DMS53 treated with DMSO at 0.1 percent for 48 hours (cell line): ENCODE results near the gene TTLL12.

Experiments used
- DNase-seq: peaks from one replicate; lab custom pipeline; 2025; ENCODE audit not compliant: unreplicated experiment; lab: John Stamatoyannopoulos, UW

TTLL12 gene

DNA sequence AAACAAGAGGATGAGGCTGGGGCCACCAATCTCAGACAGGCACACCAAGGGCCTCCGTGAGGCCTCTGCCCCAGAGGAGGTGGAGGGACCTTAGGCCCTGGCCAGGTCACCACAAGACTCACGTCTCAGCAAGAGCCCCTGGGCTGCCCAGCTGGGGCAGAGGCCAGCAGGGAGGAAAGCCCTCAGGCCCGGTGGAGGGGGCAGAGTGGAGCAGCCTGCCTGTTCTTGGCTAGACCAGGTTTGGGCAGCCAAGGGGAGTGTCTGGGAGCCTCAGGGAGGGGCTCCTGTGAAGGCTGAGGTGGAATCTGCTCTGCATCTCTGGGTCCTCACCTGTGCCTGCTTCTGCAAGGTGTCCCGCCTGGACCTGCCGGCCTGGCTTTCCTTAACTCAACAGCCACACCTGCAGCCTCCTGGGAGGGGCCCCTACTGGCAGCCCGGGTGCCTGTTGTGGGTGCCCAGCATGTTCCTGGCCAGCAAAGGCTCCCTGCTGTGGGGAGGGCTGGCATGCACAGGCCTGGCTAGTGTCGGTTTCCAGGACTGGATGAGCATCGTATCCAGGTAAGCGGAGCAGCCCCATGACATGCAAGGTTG lies 11.9 kb downstream of the TTLL12 start:
- DNase-seq = no peak

DNA sequence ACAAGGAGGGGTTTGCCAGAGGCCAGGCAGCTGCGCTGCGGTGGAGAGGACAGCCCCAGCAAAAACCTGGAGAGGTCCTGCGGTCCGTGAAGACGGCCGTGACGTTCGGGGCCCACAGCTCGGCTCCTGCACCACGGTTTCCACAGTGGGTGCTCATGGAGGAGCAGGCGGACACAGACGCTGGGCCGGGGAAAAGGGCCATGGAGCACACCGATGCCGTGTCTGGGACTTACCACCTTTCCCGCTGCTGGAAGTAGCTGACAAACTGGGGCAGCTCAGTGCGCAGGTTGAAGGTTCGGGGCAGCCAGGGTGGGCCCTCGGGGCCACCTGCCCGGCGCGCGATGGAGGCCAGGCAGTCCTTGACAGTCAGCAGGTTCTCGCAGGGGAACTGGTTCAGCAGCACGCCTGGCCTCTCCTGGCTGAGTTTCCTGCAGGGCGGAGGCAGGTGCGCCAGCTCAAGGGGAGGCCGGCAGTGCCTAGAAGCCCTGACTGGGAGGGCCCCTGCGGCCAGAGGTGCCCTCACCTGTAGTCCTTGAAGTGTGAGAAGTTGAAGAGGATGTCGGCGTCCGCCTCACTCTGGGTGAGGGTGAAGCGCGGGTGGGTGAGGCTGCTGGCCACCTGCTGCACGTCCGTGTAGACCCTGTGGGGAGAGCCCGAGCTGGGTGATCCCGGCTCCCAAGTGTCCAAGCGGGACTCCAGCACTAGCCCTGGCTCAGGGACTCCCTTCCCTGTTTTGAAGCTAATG lies 12.8 kb downstream of the TTLL12 start:
- DNase-seq = no peak

DNA sequence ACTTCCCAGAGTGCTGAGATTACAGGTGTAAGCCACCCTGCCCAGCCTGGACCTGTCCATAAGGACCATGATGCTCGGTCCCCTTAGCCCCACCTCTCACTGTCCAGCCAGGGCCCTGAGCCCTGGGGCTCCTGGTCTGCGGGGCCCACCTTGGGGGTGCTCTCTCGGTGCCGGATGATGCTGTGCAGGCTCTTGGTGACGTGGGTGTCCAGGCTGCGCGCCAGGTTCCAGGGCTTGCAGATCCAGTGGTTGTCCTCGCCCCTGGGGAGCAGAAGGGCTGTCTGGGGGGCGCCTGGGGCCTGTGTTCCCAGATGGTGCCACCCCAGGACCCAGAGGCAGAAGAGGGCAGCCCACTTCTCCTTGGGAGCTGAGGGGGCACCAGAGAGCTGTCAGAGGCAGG lies 13.4 kb downstream of the TTLL12 start:
- DNase-seq = no peak

DNA sequence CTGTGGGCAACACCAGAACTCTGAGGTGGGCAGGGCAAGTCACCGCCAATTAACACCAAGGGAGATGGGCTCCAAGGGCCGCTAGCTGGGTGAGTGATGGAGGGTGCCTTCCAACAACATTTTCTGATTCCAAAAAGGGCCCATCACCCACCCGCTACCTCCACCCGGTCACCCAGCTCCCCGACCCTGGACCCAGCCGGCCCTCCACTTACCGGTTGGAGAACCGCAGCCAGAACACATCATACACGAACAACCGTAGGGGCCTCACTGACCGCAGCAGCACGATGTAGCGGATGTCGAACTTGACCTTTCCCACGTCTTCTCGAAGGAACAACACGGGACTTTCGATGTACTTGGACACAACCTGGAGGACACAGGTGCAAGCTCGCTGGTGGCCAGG lies 14.7 kb downstream of the TTLL12 start:
- DNase-seq = no peak

DNA sequence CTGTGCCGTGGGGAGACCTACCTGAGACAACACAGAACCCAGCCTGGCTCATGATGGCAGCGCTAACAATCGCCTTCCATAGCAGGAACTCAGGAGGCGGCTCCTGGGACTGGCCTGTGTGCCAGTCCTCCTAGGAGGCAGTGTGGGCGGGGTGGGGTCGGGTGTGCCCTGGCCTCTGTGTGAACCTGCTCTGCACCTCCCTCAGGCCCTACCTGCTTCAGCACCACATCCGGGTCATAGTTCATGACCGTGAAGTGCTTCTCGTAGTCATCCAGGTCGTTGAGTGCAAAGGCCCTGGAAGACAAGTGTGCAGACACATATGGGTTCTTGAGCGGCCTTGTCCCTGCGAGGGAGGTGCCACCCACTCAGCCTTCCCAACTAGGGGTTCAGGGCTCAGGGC lies 15.3 kb downstream of the TTLL12 start:
- no peak for DNase-seq

DNA sequence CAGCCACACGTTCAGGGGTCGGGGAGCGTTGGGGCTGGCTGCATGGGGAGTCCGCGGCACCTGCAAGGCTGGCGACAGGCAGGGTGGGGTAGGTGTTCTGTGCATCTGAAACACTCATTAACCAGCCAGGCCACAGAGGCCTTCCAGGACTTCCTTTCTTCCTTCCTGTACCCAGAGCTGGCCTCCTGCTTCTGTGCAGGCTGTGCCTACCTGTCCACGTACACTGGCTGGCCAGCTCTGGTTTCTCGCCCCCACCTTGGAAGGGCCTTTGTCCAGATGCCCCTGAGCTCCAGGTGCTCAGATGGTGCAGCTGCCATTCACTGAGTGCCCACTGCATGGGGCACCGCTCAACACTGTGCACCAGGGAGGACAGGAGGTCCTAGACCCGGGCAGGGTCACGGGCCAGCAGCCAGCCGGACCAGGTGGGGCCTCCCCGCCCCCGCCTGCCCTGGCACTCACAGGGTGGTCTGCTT lies 15.9 kb downstream of the TTLL12 start:
- no peak for DNase-seq

DNA sequence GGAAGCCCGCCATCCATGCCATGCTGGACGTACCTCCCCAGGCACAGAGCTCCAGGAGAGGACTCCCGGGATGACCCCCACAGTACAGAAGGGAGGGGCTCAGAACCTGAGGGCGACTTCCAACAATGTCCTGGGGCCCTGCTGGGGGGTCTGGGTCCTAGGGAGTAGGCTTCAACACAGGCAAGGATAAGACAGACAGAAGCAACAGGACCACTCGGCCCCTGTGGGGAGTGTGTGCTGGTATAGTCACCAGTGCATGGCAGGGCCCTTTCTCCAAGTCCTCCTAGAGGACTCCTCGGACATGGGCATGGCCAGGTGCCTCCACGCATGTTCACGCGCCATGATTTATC lies 16.8 kb downstream of the TTLL12 start:
- no peak for DNase-seq

DNA sequence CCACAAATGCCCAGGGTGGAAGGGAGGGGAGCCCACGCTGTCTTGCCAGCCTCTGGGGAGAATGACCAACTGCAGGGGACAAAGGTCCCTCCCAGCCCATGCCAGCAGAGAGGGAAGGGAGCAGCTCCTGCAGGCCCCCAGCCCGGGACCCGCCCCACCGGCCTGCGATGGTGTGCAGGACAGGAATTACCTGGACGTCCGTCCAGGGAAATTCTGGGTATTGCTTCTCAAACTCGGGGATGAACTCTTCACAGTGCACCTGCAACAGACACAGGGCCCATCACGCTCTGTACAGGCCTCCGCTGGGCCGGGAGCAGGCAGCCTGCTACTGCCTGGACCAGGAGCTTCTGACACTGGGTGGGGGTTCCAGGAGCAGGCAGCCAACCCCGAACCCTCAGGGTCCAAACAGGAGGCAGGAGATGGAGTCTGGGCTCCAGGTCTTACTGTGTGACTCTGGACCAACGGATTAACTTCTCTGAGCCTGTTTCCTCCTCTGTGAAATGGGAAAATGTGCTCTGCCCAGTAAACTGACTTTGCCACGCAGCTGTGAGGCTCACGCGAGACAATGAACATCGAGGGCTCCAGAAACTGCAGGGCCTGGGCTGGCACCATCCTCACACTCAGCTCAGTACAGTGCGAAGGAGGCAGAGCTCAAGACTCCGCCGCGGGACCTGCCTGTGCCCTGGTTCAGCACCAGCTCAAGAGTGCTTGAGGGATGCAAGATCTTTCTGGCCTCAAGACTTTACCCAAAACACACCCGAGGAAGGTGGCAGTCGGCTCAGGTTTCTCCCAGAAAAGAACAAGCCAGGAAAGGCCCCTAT lies 17.4 kb downstream of the TTLL12 start:
- no peak for DNase-seq

DNA sequence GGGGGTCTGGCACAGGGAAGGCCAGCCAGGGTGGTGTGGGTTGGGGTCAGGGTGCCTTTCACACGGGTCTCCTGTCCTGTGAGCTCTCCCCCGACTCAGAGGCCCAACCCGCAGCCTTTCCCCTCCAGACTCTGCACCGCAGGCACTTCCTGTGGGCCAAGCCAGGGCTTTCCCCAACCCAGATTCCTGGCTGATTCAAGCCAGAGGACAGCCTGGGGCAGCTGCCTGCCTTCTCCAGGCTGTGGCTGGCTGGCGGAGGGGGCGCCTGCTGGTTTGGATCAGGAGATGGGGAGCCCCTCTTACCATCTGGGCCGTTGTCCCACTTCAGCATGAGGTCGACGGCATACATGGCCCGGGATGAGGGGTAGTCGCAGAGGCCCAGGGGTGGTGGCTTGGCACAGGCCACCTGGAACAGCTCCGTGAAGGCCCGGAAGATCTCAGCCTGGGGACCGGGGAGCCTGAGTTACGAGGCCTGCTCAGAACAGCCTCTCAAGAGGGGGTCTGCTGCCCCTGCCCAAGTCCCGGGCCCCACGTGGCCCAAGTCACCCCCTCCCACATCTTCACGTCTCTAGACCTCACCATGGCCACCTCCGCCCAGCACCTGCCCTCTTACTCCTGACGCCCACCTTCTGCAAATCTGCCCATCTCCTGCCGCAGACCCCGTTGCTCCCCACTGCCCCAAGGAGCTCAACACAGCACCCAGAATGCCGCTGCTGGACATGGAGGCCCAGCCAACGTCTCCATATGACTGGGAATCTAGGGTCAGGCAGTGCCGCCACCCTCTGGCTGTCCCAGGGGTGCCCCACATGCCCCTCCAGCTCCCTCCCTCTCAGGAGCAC lies 18.2 kb downstream of the TTLL12 start:
- DNase-seq = no peak

DNA sequence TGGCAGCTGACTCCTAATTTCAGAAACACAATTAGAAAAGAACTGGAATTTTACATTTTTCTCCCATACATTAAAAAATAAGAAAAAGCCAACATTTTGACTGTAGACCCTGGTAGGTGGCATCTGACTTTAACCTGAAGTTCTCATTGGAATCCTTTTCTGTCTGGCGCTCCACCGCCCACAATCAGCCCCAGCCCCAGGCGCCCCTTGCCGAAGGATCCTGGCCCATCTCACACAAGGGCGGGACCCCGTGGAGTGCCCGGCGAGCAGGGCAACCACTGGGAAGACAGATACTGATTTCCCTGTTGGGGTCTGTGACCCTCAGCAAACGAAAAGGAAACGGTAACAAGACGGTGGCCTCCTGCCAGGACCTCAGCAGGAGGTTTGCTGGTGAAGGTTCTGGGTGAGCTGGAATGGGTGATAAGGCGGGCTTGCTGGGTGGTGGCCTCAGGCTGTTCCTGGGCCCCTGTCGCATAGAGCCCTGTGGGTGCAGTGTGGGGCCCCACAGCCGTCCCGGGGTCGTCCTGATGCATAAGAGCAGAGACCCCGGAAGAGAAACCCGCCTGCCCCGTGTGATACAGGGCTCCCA lies 19.8 kb downstream of the TTLL12 start:
- DNase-seq = no peak

DNA sequence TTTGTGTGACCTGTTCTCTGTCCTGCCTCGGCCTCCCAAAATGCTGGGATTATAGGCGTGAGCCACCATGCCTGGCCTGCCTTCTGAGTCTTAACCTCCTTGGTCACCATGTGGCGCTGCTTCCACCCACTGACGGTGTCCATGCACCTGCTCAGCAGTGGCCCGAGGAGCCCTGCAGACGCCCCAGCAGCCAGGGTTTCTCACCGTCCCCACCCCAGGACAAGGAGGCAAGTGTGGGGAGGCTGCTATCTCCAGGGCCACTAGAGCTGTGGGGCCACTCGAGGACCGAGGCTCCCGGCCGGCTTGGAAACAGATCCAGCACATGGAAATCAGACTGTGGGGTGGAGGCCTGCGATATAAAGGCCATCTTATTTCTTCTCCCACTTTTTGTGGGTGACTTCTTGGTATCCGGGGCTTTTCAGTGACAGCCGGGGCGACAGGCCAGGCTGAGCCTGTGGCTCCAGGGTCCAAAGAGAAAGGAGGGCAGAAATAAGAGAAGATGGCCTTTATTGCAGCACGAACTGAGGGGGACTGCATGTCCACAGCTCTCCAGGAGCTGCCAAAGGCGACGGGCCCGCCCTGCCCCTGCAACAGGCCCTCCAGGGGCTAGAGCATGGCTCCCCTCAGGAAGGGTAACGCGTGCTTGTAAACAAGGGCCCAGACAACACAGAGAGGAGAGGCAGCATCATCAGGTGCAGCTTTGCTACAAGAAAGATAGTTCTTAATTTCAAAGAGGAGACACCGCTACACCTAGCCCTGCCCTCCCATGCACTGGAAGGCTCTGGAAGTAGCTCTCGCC lies 20.6 kb downstream of the TTLL12 start:
- no peak for DNase-seq

DNA sequence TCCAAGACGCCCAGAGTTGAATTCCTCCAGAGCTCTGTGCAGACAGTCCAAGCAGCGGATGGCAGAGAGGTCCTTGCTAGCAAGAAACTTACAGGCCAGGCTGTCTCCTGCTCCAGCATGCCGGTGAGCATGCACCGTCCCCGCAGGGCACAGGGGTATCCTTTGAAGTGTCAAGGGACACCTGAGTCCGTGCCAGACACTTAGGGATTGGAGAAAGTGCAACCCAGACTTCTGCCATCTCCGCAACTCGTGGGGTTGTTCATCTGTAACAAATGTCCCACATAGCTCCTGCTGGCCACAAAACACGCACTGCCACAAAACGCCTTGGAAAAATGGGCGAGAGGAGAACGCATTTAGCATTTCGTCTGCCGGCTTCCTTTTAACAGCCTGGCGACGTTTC lies 22.3 kb downstream of the TTLL12 start:
- no peak for DNase-seq

DNA sequence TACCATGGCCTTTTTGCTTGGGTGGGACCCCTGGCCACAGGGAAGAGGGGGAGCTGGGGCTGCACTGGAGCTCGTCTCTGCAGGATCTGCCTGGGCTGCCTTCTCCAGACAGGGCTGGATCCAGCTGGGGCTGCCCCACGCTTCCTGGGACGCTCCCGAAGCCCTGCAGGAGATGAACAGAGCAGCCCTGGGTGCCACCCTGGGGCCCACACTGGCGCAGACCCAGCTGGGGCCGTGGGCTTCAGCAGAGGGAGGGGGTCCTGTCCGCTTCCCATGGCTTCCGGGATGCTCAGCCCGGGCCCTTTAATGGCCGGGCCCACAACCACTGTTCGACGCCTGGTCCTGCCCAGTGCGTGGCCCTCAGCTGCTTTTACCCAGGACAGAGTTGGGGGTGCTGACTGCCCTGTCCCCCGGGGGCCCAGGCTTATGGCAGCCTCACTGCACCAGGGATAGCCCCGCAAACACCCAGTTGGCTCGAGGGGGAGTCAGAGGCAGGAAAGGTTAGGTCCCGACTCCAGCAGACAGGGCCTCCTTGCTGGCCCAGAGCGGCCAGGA lies 23.6 kb downstream of the TTLL12 start:
- no peak for DNase-seq

DNA sequence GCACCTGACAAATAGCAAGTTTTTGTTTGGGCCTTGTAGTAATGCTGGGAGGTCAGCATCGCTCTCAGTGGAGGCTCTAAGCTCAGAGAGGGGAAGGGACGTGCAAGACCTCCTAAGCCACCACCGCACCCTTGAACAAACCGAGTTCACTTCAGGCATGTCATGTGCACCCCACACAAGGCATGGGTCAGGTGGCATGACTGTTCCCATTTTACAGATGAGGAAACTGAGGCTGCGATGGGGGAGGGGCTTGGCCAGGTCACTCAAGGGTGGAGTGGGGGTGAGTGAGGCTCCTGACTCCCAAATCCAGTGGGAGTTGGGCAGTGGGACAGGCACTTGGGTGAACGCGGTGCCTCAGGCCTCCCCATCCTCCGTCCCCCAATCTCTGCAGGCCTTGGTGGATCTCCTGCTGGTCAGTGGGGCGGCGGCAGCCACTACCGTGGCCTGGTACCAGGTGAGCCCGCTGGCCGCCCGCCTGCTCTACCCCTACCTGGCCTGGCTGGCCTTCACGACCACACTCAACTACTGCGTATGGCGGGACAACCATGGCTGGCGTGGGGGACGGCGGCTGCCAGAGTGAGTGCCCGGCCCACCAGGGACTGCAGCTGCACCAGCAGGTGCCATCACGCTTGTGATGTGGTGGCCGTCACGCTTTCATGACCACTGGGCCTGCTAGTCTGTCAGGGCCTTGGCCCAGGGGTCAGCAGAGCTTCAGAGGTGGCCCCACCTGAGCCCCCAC lies 24.4 kb downstream of the TTLL12 start:
- no peak for DNase-seq

DNA sequence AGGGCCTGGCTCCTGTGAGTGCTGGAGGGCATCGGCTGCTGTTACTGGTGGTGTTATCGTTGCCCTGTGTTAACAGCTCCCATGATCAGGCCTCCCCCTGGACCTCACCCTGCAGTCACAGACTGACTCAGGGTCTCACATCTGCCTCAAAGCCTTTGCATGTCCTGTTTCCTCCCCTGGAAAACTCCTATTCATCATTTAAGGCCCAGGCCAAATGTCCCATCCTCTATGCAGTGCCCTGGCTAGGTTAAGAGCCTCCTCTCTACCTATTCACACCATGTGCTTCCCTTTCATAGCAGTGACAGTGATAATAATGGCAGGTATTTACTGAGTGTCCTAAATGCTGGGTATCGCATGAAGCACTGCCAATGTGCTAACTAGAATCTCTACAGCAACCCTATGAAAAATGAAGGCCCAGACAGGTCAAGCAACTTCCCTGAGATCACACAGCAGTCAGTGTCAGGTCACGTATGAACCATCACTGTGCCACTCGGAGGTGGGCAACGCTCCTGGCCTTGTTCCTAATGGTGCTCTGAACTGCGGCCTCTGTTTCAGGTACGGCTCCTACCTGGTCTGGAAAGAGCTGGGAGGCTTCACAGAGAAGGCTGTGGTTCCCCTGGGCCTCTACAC lies 26.3 kb downstream of the TTLL12 start:
- DNase-seq = no peak

DNA sequence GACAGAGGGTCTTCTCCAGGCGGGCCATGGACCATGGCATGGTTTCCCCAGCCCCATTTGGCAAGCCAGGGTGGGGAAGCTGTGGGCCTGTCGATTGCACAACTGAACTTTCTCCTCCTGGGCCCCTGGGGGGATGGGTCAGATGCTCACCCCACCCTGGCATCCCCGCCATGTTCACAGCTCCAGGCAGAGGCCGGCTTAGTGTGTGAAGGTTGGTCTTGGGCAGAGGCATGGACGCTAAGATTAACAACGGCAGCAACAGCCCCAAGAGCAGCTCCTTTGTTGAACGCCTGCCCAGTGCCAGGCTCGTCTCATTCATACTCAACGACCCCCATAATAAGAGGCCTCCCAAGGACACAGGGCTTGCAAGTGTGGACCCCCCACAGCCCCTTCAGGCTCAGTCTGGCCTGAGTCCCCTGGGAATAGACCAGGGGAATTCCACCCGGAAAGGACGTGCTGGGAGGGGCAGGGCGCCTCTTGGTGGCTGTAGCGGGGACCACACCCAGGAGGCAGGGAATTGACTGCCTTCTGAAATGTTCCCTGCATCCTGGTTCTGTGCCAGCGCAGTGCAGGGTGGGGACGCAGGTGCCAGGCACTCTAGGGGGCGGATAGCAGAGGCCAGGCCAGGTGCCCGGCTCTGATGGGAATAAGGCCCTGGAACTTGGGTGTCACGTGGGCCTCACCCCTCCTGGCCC lies 27.3 kb downstream of the TTLL12 start:
- DNase-seq = no peak

DNA sequence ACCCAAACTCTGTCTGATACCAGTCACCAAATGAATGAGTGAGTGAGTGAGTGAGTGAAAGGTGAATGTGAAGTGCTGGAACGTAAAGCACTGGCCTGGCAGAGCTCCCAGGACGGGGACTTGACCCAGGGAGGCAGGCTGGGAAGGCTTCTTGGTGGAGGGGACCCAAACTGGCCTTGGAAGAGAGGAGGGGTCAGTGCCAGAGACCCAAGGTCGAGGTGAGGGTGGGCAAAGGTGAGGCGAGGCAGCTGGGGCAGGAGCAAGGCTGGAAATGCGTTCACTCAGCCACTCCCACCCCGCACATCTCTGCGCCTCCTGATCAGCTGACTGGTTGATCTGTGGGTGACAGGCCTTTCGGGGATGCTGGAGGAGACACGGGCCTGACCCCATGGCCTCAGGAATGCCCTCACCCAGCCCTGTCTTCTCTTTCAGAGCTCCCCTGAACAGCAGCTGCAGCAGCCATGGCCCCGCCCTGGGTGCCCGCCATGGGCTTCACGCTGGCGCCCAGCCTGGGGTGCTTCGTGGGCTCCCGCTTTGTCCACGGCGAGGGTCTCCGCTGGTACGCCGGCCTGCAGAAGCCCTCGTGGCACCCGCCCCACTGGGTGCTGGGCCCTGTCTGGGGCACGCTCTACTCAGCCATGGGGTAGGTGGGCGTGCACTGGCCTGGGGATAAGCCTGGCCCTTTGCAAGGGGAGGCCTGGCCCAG lies 28.0 kb downstream of the TTLL12 start:
- no peak for DNase-seq
